Prostate gland (tissue), 2 donors: ENCODE measurements around the gene MAGEB3.

Experiments used
- POLR2A ChIP-seq: fragments of 450-650 bp; IDR thresholded peaks from one replicate; pipeline ENCODE4 v1.6.1; 2016; ENCODE audit warnings: antibody characterized with exemption, mild to moderate bottlenecking
- TF ChIP-seq, protein P1 (sequence below), 4 experiments: fragments of 200-600 bp in 2 of 4; fragments of 450-650 bp in 2 of 4; sonication (generic) in 2 of 4; IDR thresholded peaks; 1 replicate in 3 of 4; 2 replicates in 1 of 4; pipeline ENCODE4 v1.5.1; 2016 to 2019; ENCODE audit warnings: antibody characterized with exemption in 4 of 4, mild to moderate bottlenecking in 2 of 4, moderate library complexity in 2 of 4

DNA sequence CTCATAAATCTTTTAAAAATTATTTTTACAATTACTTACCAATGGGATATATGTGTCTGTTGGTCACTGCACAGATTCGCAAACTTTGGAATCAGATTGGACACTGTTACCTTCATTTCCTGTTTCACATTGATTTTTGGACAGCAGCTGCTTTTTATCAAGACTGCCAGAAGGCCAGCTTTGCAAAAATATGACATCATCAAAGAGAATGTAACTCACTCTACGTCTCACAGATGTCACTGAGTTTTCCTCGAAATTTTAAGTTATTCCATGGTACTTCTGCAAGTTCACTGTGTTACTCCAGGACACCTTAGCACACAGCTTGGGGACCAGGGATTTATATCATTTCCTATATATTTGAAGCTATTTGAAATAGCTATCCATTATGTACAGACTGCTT is 46.9 kb upstream of the MAGEB3 start:
- no peak for TF ChIP-seq POLR2A
- TF ChIP-seq, protein P1, sequence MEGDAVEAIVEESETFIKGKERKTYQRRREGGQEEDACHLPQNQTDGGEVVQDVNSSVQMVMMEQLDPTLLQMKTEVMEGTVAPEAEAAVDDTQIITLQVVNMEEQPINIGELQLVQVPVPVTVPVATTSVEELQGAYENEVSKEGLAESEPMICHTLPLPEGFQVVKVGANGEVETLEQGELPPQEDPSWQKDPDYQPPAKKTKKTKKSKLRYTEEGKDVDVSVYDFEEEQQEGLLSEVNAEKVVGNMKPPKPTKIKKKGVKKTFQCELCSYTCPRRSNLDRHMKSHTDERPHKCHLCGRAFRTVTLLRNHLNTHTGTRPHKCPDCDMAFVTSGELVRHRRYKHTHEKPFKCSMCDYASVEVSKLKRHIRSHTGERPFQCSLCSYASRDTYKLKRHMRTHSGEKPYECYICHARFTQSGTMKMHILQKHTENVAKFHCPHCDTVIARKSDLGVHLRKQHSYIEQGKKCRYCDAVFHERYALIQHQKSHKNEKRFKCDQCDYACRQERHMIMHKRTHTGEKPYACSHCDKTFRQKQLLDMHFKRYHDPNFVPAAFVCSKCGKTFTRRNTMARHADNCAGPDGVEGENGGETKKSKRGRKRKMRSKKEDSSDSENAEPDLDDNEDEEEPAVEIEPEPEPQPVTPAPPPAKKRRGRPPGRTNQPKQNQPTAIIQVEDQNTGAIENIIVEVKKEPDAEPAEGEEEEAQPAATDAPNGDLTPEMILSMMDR (IDR thresholded peaks at IDR 0.05) = no peak
